GM12878 (cell line): Measurements from ENCODE around the gene GDF15. TPM values are rescaled to one million over a fixed set of nuclear protein-coding genes. Genes with fewer than 3 reads are reported as not detected.

Experiments used
- ATF7 ChIP-seq: fragments of 450-650 bp; IDR thresholded peaks from 2 replicates; pipeline ENCODE4 v1.6.1; 2016; ENCODE audit warnings: low read depth, mild to moderate bottlenecking
- BCLAF1 ChIP-seq: fragments of 450-650 bp; IDR thresholded peaks from 2 replicates; pipeline ENCODE4 v1.6.1; 2017; ENCODE audit warnings: antibody characterized with exemption, mild to moderate bottlenecking, moderate library complexity
- CEBPZ ChIP-seq: fragments of 150-350 bp; IDR thresholded peaks from 2 replicates; pipeline ENCODE4 v1.6.1; 2016; ENCODE audit warnings: low read depth, low read length
- ELK1 ChIP-seq: IDR thresholded peaks from 2 replicates; pipeline ENCODE4 v1.6.1; 2012; ENCODE audit warnings: low read depth, low read length, improper control_type of control experiment
- IKZF1 ChIP-seq: fragments of 450-650 bp; conservative IDR thresholded peaks from 2 replicates; pipeline ENCODE4 v1.6.1; 2017; ENCODE audit warnings: antibody characterized with exemption, mild to moderate bottlenecking
- IRF3 ChIP-seq: fragments of 450-650 bp; IDR thresholded peaks from 2 replicates; pipeline ENCODE4 v1.6.1; 2014; ENCODE audit warnings: mild to moderate bottlenecking
- JUNB ChIP-seq: IDR thresholded peaks from 2 replicates; pipeline ENCODE4 v1.6.1; 2016; ENCODE audit warnings: antibody characterized with exemption, mild to moderate bottlenecking
- KAT2A ChIP-seq: conservative IDR thresholded peaks from 2 replicates; pipeline ENCODE4 v1.6.1; 2011; ENCODE audit warnings: low read depth, low read length; ENCODE audit not compliant: control insufficient read depth
- MTA2 ChIP-seq: fragments of 450-650 bp; IDR thresholded peaks from 2 replicates; pipeline ENCODE4 v1.6.1; 2016; ENCODE audit warnings: low read depth, mild to moderate bottlenecking, moderate library complexity
- NKRF ChIP-seq: fragments of 450-650 bp; conservative IDR thresholded peaks from 2 replicates; pipeline ENCODE4 v1.6.1; 2017; ENCODE audit warnings: mild to moderate bottlenecking, moderate library complexity
- PBX3 ChIP-seq: IDR thresholded peaks from 2 replicates; pipeline ENCODE4 v1.6.1; 2011; ENCODE audit warnings: mild to moderate bottlenecking, low read depth, low read length, moderate library complexity; ENCODE audit not compliant: insufficient replicate concordance
- PKNOX1 ChIP-seq: fragments of 450-650 bp; IDR thresholded peaks from 2 replicates; pipeline ENCODE4 v1.6.1; 2016; ENCODE audit warnings: mild to moderate bottlenecking
- POLR2AphosphoS2 ChIP-seq: IDR thresholded peaks from 2 replicates; pipeline ENCODE4 v1.6.1; 2011; ENCODE audit warnings: low read depth, mild to moderate bottlenecking, low read length, improper control_type of control experiment, moderate library complexity
- SMARCA5 ChIP-seq: fragments of 450-650 bp; IDR thresholded peaks from 2 replicates; pipeline ENCODE4 v1.6.1; 2017; ENCODE audit warnings: mild to moderate bottlenecking
- STAT3 ChIP-seq: IDR thresholded peaks from 2 replicates; pipeline ENCODE4 v1.6.1; 2011; ENCODE audit warnings: low read depth, low read length, improper control_type of control experiment
- polyA plus RNA-seq, 11 experiments: library from polyadenylated mRNA; depleted of rRNA in 4 of 11; unstranded in 6 of 11; stranded (reverse) in 5 of 11; fragments of >200 nt; fragmentation: Nextera tagmentation in 4 of 11; fragmentation: Illumina TruSeq in 1 of 11; extraction: Ambion mirVana in 4 of 11; extraction: Trizol in 1 of 11; gene quantifications; 1 replicate in 1 of 11; 2 replicates in 10 of 11; pipeline versions ENCODE4 v1.2.1 to v1.2.3, GENCODE V29; 2011 to 2016; ENCODE audit warnings: inconsistent platforms in 2 of 11, missing spikeins in 2 of 11, low read depth in 1 of 11
- total RNA-seq, 4 experiments: library from RNA; depleted of rRNA in 3 of 4; stranded (reverse); fragments of >200 nt in 3 of 4; fragmentation: Illumina TruSeq in 1 of 4; extraction: Trizol in 1 of 4; gene quantifications; 2 replicates each; pipeline versions ENCODE4 v1.2.1 to v1.2.3, GENCODE V29; 2013 to 2021

GDF15 gene
- total and polyA plus RNA-seq, 10 of the 15 experiments (the other 5 are each of a cell fraction or from before 2014, with no cell fraction given) = 0.11 to 3.6 (median 1.6) TPM; not detected in 1

GRCh38 chr19:18388100-18388959 lies 2.4 kb downstream of the GDF15 start (continued):
- TF ChIP-seq CEBPZ (no peak), KAT2A (no peak), IKZF1 (peak; percentile 76), JUNB (no peak), SMARCA5 (peak; percentile 87; the same call in 1 of the 2 replicates), PKNOX1 (no peak), PBX3 (peak; percentile 13), IRF3 (no peak), POLR2AphosphoS2 (no peak), ATF7 (no peak), NKRF (0 out of 2 replicates have a peak, but pooled peaks have one; percentile 44), ELK1 (no peak; the same call in 1 of the 2 replicates), STAT3 (no peak), BCLAF1 (no peak), MTA2 (no peak)
